Neural cell (in vitro differentiated cells): Measurements from ENCODE around the gene SLC22A8.

Experiments used
- EP300 ChIP-seq: fragments of 450-650 bp; conservative IDR thresholded peaks from 2 replicates; pipeline ENCODE4 v1.6.1; 2014; ENCODE audit warnings: antibody characterized with exemption, mild to moderate bottlenecking, moderate library complexity; ENCODE audit not compliant: poor library complexity, severe bottlenecking
- EZH2 ChIP-seq: fragments of 200-600, 300-800 bp; shearing (Covaris generic), sonication (generic); IDR thresholded peaks from 2 replicates; pipeline ENCODE4 v1.6.1; 2014; ENCODE audit warnings: antibody characterized with exemption, low read length, borderline replicate concordance, mild to moderate bottlenecking; ENCODE audit not compliant: insufficient read depth, poor library complexity, severe bottlenecking
- MXI1 ChIP-seq: fragments of 450-650 bp; conservative IDR thresholded peaks from 2 replicates; pipeline ENCODE4 v1.6.1; 2014; ENCODE audit warnings: antibody characterized with exemption, mild to moderate bottlenecking; ENCODE audit not compliant: poor library complexity, severe bottlenecking
- POLR2AphosphoS5 ChIP-seq: IDR thresholded peaks from 2 replicates; pipeline ENCODE4 v1.6.1; 2012
- RAD21 ChIP-seq: fragments of 450-650 bp; conservative IDR thresholded peaks from 2 replicates; pipeline ENCODE4 v1.6.1; 2014; ENCODE audit warnings: antibody characterized with exemption, mild to moderate bottlenecking, moderate library complexity
- REST ChIP-seq: IDR thresholded peaks from 2 replicates; pipeline ENCODE4 v1.6.1; 2012; ENCODE audit warnings: borderline replicate concordance
- SMC3 ChIP-seq: fragments of 450-650 bp; conservative IDR thresholded peaks from 2 replicates; pipeline ENCODE4 v1.6.1; 2014; ENCODE audit warnings: antibody characterized with exemption, mild to moderate bottlenecking, moderate library complexity; ENCODE audit not compliant: poor library complexity
- TF ChIP-seq, protein P1 (sequence below): fragments of 450-650 bp; IDR thresholded peaks from 2 replicates; pipeline ENCODE4 v1.5.1; 2014; ENCODE audit warnings: antibody characterized with exemption, mild to moderate bottlenecking, moderate library complexity; ENCODE audit not compliant: poor library complexity, severe bottlenecking

GRCh38 chr11:63019506-63019905 is 3.9 kb upstream of the SLC22A8 start:
- TF ChIP-seq POLR2AphosphoS5 (no peak), EP300 (no peak), EZH2 (no peak), RAD21 (no peak), MXI1 (no peak), REST (no peak), SMC3 (no peak)
- TF ChIP-seq, protein P1, sequence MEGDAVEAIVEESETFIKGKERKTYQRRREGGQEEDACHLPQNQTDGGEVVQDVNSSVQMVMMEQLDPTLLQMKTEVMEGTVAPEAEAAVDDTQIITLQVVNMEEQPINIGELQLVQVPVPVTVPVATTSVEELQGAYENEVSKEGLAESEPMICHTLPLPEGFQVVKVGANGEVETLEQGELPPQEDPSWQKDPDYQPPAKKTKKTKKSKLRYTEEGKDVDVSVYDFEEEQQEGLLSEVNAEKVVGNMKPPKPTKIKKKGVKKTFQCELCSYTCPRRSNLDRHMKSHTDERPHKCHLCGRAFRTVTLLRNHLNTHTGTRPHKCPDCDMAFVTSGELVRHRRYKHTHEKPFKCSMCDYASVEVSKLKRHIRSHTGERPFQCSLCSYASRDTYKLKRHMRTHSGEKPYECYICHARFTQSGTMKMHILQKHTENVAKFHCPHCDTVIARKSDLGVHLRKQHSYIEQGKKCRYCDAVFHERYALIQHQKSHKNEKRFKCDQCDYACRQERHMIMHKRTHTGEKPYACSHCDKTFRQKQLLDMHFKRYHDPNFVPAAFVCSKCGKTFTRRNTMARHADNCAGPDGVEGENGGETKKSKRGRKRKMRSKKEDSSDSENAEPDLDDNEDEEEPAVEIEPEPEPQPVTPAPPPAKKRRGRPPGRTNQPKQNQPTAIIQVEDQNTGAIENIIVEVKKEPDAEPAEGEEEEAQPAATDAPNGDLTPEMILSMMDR, result no peak
